ENCODE data around the gene R3HDM2. TPM values are rescaled to one million over a fixed set of nuclear protein-coding genes. Genes with fewer than 3 reads are reported as not detected.

The R3HDM2 gene
- total and polyA plus RNA-seq, 2 of the 13 experiments (the other 11 are each of a cell fraction or from before 2014, with no cell fraction given), result 11.1 to 23.5 TPM

- TF ChIP-seq HNRNPK (IDR thresholded peaks at IDR 0.05; ENCODE audit: low read depth, low read length, poor library complexity, severe bottlenecking), result peak; percentile 64
- TF ChIP-seq, protein P1, sequence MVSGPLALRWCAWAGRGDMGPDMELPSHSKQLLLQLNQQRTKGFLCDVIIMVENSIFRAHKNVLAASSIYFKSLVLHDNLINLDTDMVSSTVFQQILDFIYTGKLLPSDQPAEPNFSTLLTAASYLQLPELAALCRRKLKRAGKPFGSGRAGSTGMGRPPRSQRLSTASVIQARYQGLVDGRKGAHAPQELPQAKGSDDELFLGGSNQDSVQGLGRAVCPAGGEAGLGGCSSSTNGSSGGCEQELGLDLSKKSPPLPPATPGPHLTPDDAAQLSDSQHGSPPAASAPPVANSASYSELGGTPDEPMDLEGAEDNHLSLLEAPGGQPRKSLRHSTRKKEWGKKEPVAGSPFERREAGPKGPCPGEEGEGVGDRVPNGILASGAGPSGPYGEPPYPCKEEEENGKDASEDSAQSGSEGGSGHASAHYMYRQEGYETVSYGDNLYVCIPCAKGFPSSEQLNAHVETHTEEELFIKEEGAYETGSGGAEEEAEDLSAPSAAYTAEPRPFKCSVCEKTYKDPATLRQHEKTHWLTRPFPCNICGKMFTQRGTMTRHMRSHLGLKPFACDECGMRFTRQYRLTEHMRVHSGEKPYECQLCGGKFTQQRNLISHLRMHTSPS (CRISPR knock-in tag; IDR thresholded peaks at IDR 0.05; ENCODE audit: low read depth), result no peak
- TF ChIP-seq GABPB1 (CRISPR knock-in tag; IDR thresholded peaks at IDR 0.05), result peak; percentile 50; the same call in 1 of the 2 replicates
- TF ChIP-seq NFAT5 (CRISPR knock-in tag; IDR thresholded peaks at IDR 0.05), result no peak
- no peak for TF ChIP-seq RXRA (CRISPR knock-in tag; IDR thresholded peaks at IDR 0.05)
- peak; percentile 65 for TF ChIP-seq RBFOX2 (IDR thresholded peaks at IDR 0.05; ENCODE audit: low read depth, low read length)
- TF ChIP-seq NCOR1 (IDR thresholded peaks at IDR 0.05; ENCODE audit: borderline replicate concordance, low read length), result no peak
- TF ChIP-seq ZNF3 (CRISPR knock-in tag; IDR thresholded peaks at IDR 0.05), result no peak
- no peak for TF ChIP-seq MED8 (CRISPR knock-in tag; IDR thresholded peaks at IDR 0.05; ENCODE audit: insufficient replicate concordance)
- no peak for TF ChIP-seq NR1H2 (CRISPR knock-in tag; IDR thresholded peaks at IDR 0.05; ENCODE audit: borderline replicate concordance, low read depth)
- peak; percentile 52 for TF ChIP-seq MAX (IDR thresholded peaks at IDR 0.05)
- TF ChIP-seq HNRNPL (IDR thresholded peaks at IDR 0.05; ENCODE audit: low read depth, low read length), result 0 out of 2 replicates have a peak, but pooled peaks have one; percentile 15
- TF ChIP-seq, protein P2, sequence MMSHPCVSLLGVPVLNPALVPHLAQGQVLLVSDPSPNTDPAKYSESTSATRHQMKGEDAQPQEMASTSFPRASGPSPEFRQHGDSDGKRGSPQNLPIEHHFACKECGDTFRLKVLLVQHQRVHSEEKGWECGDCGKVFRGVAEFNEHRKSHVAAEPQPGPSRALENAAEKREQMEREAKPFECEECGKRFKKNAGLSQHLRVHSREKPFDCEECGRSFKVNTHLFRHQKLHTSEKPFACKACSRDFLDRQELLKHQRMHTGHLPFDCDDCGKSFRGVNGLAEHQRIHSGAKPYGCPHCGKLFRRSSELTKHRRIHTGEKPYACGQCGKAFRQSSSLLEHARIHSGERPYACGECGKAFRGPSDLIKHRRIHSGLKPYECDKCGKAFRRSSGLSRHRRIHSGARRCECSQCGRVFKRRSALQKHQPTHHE (CRISPR knock-in tag; IDR thresholded peaks at IDR 0.05; ENCODE audit: borderline replicate concordance), result 0 out of 2 replicates have a peak, but pooled peaks have one; percentile 19
- peak; percentile 33; the same call in 1 of the 2 replicates for TF ChIP-seq SALL1 (CRISPR knock-in tag; IDR thresholded peaks at IDR 0.05)
- 0 out of 2 replicates have a peak, but pooled peaks have one; percentile 18 for TF ChIP-seq ZNF710 (CRISPR knock-in tag; IDR thresholded peaks at IDR 0.05; ENCODE audit: borderline replicate concordance)
- TF ChIP-seq RBM39 (IDR thresholded peaks at IDR 0.05; ENCODE audit: low read depth, low read length, poor library complexity, severe bottlenecking), result peak; percentile 93
- TF ChIP-seq EHMT2 (IDR thresholded peaks at IDR 0.05; ENCODE audit: borderline replicate concordance, low read depth, low read length), result no peak
Measured at GRCh38 chr12:57240066-57240921, 190.5 kb downstream of the R3HDM2 start (continued).
